SU-DHL-6 (cell line): Measurements from ENCODE around the gene PPA2.
"Not testable (repeated sequence)": the region's sequence is repeated elsewhere in the genome, so short reads cannot be mapped to it uniquely, and the experiment has no call there.

ENCODE experiments used
- H2AFZ ChIP-seq: fragments of 200-600 bp; sonication (generic); 2 replicates; pipeline ENCODE4 v1.6.1; 2014; ENCODE audit warnings: low read depth, mild to moderate bottlenecking, moderate library complexity, mixed read lengths, antibody characterized with exemption, low read length; ENCODE audit not compliant: severe bottlenecking
- H3F3A ChIP-seq: fragments of 200-600 bp; shearing (Covaris generic); 2 replicates; pipeline ENCODE4 v1.6.0; 2016; ENCODE audit warnings: antibody characterized with exemption, mild to moderate bottlenecking; ENCODE audit not compliant: insufficient read depth
- H3K27ac ChIP-seq: fragments of 200-600 bp; sonication (generic); 2 replicates; pipeline ENCODE4 v1.5.1; 2016; ENCODE audit warnings: low read depth, mild to moderate bottlenecking, low read length, moderate library complexity, mixed read lengths
- H3K27me3 ChIP-seq: fragments of 200-600 bp; sonication (generic), shearing (Covaris generic); 2 replicates; pipeline ENCODE4 v1.6.0; 2014; ENCODE audit warnings: mild to moderate bottlenecking, low read length
- H3K36me3 ChIP-seq: fragments of 200-600 bp; sonication (generic); 2 replicates; pipeline ENCODE4 v1.6.1; 2014; ENCODE audit warnings: mild to moderate bottlenecking, low read length, mixed read lengths
- H3K4me2 ChIP-seq: fragments of 300-600, 200-600 bp; shearing (Covaris generic), sonication (generic); 2 replicates; pipeline ENCODE4 v1.6.0; 2014; ENCODE audit warnings: low read length, low read depth, mild to moderate bottlenecking; ENCODE audit not compliant: poor library complexity, severe bottlenecking
- H3K4me3 ChIP-seq: fragments of 200-600 bp; sonication (generic); 2 replicates; pipeline ENCODE4 v1.5.1; 2014; ENCODE audit warnings: antibody characterized with exemption, low read length, mild to moderate bottlenecking, mixed read lengths; ENCODE audit not compliant: insufficient read depth, poor library complexity, severe bottlenecking
- H3K79me2 ChIP-seq: fragments of 200-600 bp; sonication (generic); 2 replicates; pipeline ENCODE4 v1.6.1; 2014; ENCODE audit warnings: mild to moderate bottlenecking, low read length, moderate library complexity; ENCODE audit not compliant: insufficient read depth
- H3K9ac ChIP-seq: fragments of 200-600 bp; sonication (generic); 2 replicates; pipeline ENCODE4 v1.7.0; 2014; ENCODE audit warnings: mild to moderate bottlenecking, low read length
- H3K9me2 ChIP-seq: fragments of 200-600 bp; sonication (generic); replicated peaks from 2 replicates; pipeline ENCODE4 v1.6.1; 2014; ENCODE audit warnings: low read length; ENCODE audit not compliant: insufficient read depth
- H3K9me3 ChIP-seq: fragments of 200-600 bp; sonication (generic); 2 replicates; pipeline ENCODE4 v1.6.1; 2014; ENCODE audit warnings: low read length, mixed read lengths; ENCODE audit not compliant: insufficient read depth
- H4K20me1 ChIP-seq: fragments of 200-600 bp; sonication (generic); 2 replicates; pipeline ENCODE4 v1.6.1; 2014; ENCODE audit warnings: low read depth, mild to moderate bottlenecking, antibody characterized with exemption, low read length, moderate library complexity, mixed read lengths
- CTCF ChIP-seq: fragments of 200-600 bp; sonication (generic); IDR thresholded peaks from one replicate; pipeline ENCODE4 v1.5.1; 2017; ENCODE audit warnings: antibody characterized with exemption, mild to moderate bottlenecking, low read length, moderate library complexity; ENCODE audit not compliant: insufficient read depth, poor library complexity, severe bottlenecking
- EZH2phosphoT487 ChIP-seq: fragments of 200-600 bp; sonication (generic), shearing (Covaris generic); conservative IDR thresholded peaks from 2 replicates; pipeline ENCODE4 v1.6.1; 2018; ENCODE audit warnings: mild to moderate bottlenecking, antibody characterized with exemption, low read length, moderate library complexity, mixed read lengths

Gene PPA2

DNA sequence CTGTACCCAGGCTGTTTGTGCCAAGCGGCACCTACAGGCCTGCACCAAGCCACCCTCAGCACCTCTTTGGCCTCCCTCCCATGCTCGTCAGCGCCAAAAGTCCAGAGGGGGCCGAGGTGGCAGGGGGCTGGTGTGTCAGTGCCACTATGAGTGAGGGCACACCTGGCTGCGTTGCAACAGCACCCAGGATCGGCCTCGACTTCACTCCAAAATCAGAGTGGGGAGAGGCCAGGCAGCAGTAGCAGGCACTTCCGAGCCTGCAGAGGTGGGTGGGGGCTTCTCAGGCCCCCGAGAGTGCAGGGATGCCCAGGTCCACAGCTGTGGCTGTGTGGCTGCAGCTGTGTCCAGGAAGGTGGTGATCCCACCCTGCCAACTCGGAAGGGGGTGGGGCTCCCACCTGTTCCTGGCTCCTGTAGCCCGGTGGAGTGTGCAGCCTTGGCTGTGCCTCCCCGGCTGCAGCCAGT, 58.5 kb downstream of the PPA2 start:
- H3K4me2 ChIP-seq: no peak overlapping the region
- H3K27me3 ChIP-seq: no peaks in the 10 kb centered on the region
- H3K4me3 ChIP-seq: no peak overlapping the region
- H3K9me2 ChIP-seq: no peaks in the 10 kb centered on the region
- TF ChIP-seq EZH2phosphoT487: no peak
- no peak for TF ChIP-seq CTCF
- H3K27ac ChIP-seq: no peak overlapping the region
- no peaks in the 10 kb centered on the region for H3F3A ChIP-seq
- no peaks in the 10 kb centered on the region for H3K36me3 ChIP-seq
- H3K79me2 ChIP-seq: no peaks in the 10 kb centered on the region
- no peaks in the 10 kb centered on the region for H4K20me1 ChIP-seq
- H3K9ac ChIP-seq: no peak overlapping the region
- H2AFZ ChIP-seq: no peak overlapping the region
- no peaks in the 10 kb centered on the region for H3K9me3 ChIP-seq

DNA sequence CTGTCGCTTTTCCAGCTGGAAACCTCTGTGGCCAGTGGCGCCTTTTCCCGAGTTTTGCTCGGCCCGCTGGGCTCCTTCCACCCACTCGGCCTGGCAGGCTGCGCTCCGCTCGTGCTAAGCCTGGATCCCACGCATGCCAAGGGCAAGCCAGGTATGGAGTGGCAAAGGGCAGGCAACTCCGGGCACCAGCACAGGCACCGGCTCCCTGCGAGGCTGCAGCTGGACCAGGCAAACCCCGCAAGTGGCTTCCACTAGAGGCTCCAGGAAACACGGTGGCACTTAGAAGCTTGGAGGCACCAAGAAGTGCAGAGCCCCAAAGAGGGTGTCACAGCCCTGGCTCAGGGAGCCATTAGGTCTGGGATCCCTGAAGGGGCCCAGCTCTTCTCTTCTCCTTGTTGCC, 59.5 kb downstream of the PPA2 start:
- H3F3A ChIP-seq: no peaks in the 10 kb centered on the region
- no peak for TF ChIP-seq CTCF
- no peak for TF ChIP-seq EZH2phosphoT487
- H3K27me3 ChIP-seq: no peaks in the 10 kb centered on the region
- H3K79me2 ChIP-seq: no peaks in the 10 kb centered on the region
- H3K9me2 ChIP-seq: no peaks in the 10 kb centered on the region
- H4K20me1 ChIP-seq: no peaks in the 10 kb centered on the region
- no peak overlapping the region for H3K4me2 ChIP-seq
- H3K9ac ChIP-seq: no peak overlapping the region
- no peaks in the 10 kb centered on the region for H3K9me3 ChIP-seq
- H3K36me3 ChIP-seq: no peaks in the 10 kb centered on the region
- H3K27ac ChIP-seq: no peak overlapping the region
- H2AFZ ChIP-seq: no peak overlapping the region
- no peak overlapping the region for H3K4me3 ChIP-seq

- H2AFZ ChIP-seq, H3K4me2 ChIP-seq, H3K4me3 ChIP-seq, H3K36me3 ChIP-seq, H3K27me3 ChIP-seq, H4K20me1 ChIP-seq, H3K9me3 ChIP-seq, H3F3A ChIP-seq, H3K9ac ChIP-seq, H3K79me2 ChIP-seq, H3K9me2 ChIP-seq, H3K27ac ChIP-seq: not testable (repeated sequence)
Measured at GRCh38 chr4:105409135-105409534, 64.7 kb downstream of the PPA2 start.

DNA sequence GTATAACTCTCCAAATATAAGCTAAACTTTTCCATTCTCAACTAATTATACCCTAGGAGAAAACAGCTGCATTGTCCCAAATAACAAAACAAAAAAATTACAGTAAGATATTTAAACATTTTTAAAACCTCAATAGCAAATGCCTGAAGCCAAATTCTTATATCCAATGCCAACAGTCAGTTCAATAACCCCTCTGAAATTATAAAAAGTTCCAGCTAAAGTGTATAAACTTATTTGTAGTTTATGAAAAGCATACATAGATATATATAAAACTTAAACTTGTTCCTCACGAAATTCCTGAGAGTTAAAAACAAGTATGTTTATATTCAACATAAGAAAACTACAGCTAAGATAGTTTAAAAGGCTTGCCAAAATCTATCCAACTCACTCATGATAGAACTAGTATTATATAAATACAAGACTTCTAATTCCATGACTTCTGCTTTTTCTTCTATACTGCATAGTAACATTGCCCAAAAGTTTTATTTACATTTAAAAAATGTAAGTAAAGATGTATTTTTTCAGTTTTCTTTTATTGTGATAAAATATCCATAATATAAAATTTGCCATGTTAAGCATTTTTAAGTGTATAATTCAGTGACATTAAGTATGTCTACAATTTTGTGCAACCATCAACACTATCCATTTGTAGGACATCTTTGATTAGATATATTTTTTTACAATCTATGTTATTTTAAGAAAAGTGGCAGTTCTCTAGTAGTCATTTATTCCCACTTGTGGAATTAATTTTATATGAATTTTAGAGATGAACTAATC, 72.8 kb downstream of the PPA2 start:
- TF ChIP-seq EZH2phosphoT487: no peak
- TF ChIP-seq CTCF: no peak
- Histone ChIP-seq H3K36me3 (no peaks in the 10 kb centered on the region), H4K20me1 (no peaks in the 10 kb centered on the region), H3K27me3 (no peaks in the 10 kb centered on the region), H3K27ac (no peak overlapping the region), H3K4me2 (no peak overlapping the region), H3K4me3 (no peak overlapping the region), H2AFZ (no peak overlapping the region), H3K79me2 (no peaks in the 10 kb centered on the region), H3K9me3 (no peaks in the 10 kb centered on the region), H3F3A (no peaks in the 10 kb centered on the region), H3K9ac (no peak overlapping the region), H3K9me2 (no peaks in the 10 kb centered on the region)
